Prostate gland (tissue), 2 donors: Measurements from ENCODE around the gene CLEC3B. TPM values are rescaled to one million over a fixed set of nuclear protein-coding genes. Genes with fewer than 3 reads are reported as not detected.

Experiments
- DNase-seq: peaks from one replicate; pipeline ENCODE4 v3.0.0-alpha.2; 2019; ENCODE audit warnings: low spot score
- H3K27ac ChIP-seq, 2 donors: fragments of 200-600 bp; sonication (generic); 2 replicates each; pipeline ENCODE4 v1.5.1; 2017 to 2019
- H3K27me3 ChIP-seq: fragments of 200-600 bp; sonication (generic); replicated peaks from 2 replicates; pipeline ENCODE4 v1.5.1; 2019; ENCODE audit not compliant: insufficient read depth
- H3K36me3 ChIP-seq, 2 donors: fragments of 200-600 bp; sonication (generic); 1 replicate in 1 of 2; 2 replicates in 1 of 2; pipeline versions ENCODE4 v1.5.1 to v1.8.1; 2017 to 2019
- H3K4me1 ChIP-seq: fragments of 200-600 bp; sonication (generic); replicated peaks from 2 replicates; pipeline ENCODE4 v1.5.1; 2019
- H3K4me3 ChIP-seq, 2 donors: fragments of 200-600 bp; sonication (generic); 2 replicates each; pipeline ENCODE4 v1.5.1; 2017 to 2019
- H3K9me3 ChIP-seq: fragments of 200-600 bp; sonication (generic); 2 replicates; pipeline ENCODE4 v1.5.1; 2017
- POLR2A ChIP-seq: fragments of 450-650 bp; IDR thresholded peaks from one replicate; pipeline ENCODE4 v1.6.1; 2016; ENCODE audit warnings: antibody characterized with exemption, mild to moderate bottlenecking
- POLR2AphosphoS5 ChIP-seq: sonication (generic); formaldehyde crosslinking; IDR thresholded peaks from one replicate; pipeline ENCODE4 v1.6.1; 2017; ENCODE audit warnings: antibody characterized with exemption
- WGBS: methylation state at CpG from one replicate; pipeline ENCODE4 v1.1.5; 2018; 5-methylcytosine and 5-hydroxymethylcytosine counted together
- intact Hi-C: fragments of 100-400 bp; cut with DNase I; formaldehyde crosslinking; loops from one replicate; pipeline ENCODE4 v1.14.2; 2022
- total RNA-seq, 2 donors: library from RNA; depleted of rRNA; stranded (reverse); fragments of >200 nt; gene quantifications; one replicate each; pipeline ENCODE4 v1.1.0, GENCODE V29; 2016
- TF ChIP-seq, protein P1 (sequence below), 4 experiments: fragments of 200-600 bp in 2 of 4; fragments of 450-650 bp in 2 of 4; sonication (generic) in 2 of 4; IDR thresholded peaks; 1 replicate in 3 of 4; 2 replicates in 1 of 4; pipeline ENCODE4 v1.5.1; 2016 to 2019; ENCODE audit warnings: antibody characterized with exemption in 4 of 4, mild to moderate bottlenecking in 2 of 4, moderate library complexity in 2 of 4

The CLEC3B gene
- total RNA-seq, 2 donors from 2014 or later, result 16.0 to 61.1 TPM

DNA sequence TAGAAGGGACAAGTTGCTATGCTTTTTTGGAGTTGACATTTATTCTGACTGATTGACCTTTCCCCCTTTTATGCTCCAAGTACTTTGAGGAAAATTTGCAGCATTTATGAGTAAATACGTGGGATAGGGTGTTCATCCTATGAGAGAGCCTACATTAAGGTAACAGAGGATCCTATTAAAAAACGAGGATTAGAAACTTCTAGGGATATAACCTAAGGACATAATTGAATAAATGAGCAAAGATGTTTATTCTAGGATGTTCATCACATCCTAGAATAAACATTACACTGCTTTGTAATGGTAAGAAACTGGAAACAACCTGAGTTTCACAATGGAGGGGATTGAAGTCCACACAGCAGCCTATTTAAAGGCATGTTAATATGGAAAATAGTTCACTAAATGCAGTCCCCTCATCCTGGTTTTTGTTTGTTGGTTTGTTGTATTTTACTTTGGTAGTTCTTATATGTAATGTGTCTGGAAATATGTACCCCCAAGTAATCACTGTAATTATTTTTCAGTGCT lies 23.9 kb upstream of the CLEC3B start:
- no peak for TF ChIP-seq POLR2AphosphoS5
- TF ChIP-seq, protein P1, sequence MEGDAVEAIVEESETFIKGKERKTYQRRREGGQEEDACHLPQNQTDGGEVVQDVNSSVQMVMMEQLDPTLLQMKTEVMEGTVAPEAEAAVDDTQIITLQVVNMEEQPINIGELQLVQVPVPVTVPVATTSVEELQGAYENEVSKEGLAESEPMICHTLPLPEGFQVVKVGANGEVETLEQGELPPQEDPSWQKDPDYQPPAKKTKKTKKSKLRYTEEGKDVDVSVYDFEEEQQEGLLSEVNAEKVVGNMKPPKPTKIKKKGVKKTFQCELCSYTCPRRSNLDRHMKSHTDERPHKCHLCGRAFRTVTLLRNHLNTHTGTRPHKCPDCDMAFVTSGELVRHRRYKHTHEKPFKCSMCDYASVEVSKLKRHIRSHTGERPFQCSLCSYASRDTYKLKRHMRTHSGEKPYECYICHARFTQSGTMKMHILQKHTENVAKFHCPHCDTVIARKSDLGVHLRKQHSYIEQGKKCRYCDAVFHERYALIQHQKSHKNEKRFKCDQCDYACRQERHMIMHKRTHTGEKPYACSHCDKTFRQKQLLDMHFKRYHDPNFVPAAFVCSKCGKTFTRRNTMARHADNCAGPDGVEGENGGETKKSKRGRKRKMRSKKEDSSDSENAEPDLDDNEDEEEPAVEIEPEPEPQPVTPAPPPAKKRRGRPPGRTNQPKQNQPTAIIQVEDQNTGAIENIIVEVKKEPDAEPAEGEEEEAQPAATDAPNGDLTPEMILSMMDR (IDR thresholded peaks at IDR 0.05), result no peak
- no peak for TF ChIP-seq POLR2A
- no peaks in the 10 kb centered on the region for H3K36me3 ChIP-seq
- H3K27ac ChIP-seq, result no peak overlapping the region
- H3K4me3 ChIP-seq, result no peak overlapping the region
- H3K9me3 ChIP-seq, result no peaks in the 10 kb centered on the region
- 60% methylated on average over 2 of the region's 2 CpGs for WGBS
- DNase-seq, result no peak
- no peaks in the 10 kb centered on the region for H3K4me1 ChIP-seq
- no peaks in the 10 kb centered on the region for H3K27me3 ChIP-seq
- intact Hi-C loops, result no loop called here

DNA sequence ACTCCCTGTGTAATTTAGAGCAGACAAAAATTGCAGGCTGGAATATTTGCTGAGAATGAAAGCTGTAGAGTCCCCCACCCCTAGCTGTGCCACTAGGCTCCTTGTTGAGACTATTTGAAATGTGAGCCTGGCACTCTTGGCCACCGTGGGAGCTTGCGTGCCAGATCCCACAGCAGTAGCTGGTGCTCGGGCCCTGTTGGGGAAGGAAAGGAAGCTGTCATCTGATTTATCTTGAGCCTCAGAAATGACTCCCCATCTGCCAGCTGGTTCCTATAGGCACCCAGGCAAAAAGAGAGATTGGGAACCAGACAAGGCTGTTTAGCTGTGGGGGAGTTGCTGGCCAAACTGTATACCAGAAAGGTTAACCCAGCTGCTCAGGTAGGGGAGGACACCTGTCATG lies 23.4 kb upstream of the CLEC3B start:
- no peak for DNase-seq
- no peak overlapping the region for H3K27ac ChIP-seq
- H3K4me1 ChIP-seq, result no peaks in the 10 kb centered on the region
- H3K9me3 ChIP-seq, result no peaks in the 10 kb centered on the region
- intact Hi-C loops, result no loop called here
- H3K4me3 ChIP-seq, result no peak overlapping the region
- 83% methylated on average over 3 of the region's 3 CpGs for WGBS
- no peaks in the 10 kb centered on the region for H3K27me3 ChIP-seq
- TF ChIP-seq, protein P1 (IDR thresholded peaks at IDR 0.05), result no peak
- TF ChIP-seq POLR2AphosphoS5 (no peak), POLR2A (no peak)
- H3K36me3 ChIP-seq, result no peaks in the 10 kb centered on the region

DNA sequence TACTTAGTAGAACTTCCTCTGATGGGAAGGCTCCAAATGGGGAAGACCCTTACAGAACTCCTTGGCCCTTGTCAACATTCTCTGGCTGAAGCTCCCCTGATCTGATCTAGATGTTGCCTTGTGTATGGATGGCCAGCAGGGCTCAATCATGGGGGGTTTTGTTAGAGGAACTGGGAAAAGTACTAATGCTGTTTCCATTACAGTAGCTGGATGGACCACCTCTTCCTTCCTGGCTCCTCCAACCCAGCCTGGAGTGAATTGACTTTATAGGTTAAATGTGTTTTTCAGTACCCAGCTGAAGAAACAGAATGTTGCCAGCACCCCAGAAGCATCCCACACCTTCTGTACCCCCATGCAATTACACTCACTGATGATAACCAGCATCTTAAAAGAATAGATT lies 22.7 kb upstream of the CLEC3B start:
- H3K4me3 ChIP-seq, result no peak overlapping the region
- H3K4me1 ChIP-seq, result no peaks in the 10 kb centered on the region
- no peaks in the 10 kb centered on the region for H3K36me3 ChIP-seq
- H3K27ac ChIP-seq, result no peak overlapping the region
- no peak for TF ChIP-seq POLR2A
- H3K9me3 ChIP-seq, result no peaks in the 10 kb centered on the region
- no peak for DNase-seq
- intact Hi-C loops, result no loop called here
- H3K27me3 ChIP-seq, result no peaks in the 10 kb centered on the region

DNA sequence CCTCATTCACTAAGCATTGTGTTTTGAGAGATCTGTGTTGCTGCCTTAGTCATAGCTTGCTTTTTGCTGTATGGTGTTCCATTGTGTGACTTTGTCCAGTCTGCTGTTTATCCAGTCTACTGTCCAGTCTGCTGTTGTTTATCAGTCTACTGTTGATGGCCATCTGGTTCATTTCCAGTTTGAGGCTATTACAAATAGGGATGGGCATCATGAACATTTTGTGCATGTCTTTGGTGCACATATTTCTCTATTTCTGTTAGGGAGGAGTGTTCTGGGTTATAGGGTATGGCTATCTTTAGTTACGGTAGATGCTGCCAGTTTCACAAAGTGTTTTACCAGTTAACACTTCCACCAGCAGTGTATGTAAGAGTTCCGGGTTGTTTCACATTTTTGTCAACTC lies 22.2 kb upstream of the CLEC3B start:
- Histone ChIP-seq H3K4me1 (no peaks in the 10 kb centered on the region), H3K4me3 (no peak overlapping the region), H3K27me3 (no peaks in the 10 kb centered on the region), H3K36me3 (no peaks in the 10 kb centered on the region), H3K27ac (no peak overlapping the region), H3K9me3 (no peaks in the 10 kb centered on the region)
- WGBS, result 92% methylated on average over 2 of the region's 2 CpGs
- TF ChIP-seq POLR2AphosphoS5 (no peak), POLR2A (no peak)
- TF ChIP-seq, protein P1 (IDR thresholded peaks at IDR 0.05), result no peak
- intact Hi-C loops, result no loop called here
- DNase-seq, result no peak

DNA sequence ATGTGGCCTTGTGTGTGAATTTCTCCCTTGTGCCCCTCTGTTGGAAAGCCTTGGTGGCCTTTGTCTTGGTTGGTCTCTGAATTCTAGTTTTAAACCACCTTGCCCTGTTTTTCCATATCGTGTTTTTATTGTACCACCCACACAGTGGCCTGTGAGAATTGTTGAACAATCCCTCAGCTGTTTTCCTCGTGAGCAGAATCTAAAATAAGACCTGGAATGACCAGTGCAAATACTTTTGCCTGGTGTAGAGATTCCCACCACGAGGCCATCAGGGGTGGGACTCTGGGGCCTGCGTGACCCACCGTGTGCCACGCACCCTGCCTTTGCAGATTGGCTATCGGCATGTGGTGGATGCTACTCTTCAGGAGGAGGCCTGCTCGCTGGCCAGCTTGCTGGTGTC lies 19.0 kb upstream of the CLEC3B start:
- DNase-seq, result no peak
- H3K27me3 ChIP-seq, result no peaks in the 10 kb centered on the region
- WGBS, result 88% methylated on average over 8 of the region's 8 CpGs
- intact Hi-C loops, result no loop called here
- no peaks in the 10 kb centered on the region for H3K4me1 ChIP-seq
- H3K36me3 ChIP-seq, result no peaks in the 10 kb centered on the region
- no peak overlapping the region for H3K27ac ChIP-seq
- TF ChIP-seq POLR2A, result no peak
- no peak for TF ChIP-seq POLR2AphosphoS5
- TF ChIP-seq, protein P1 (IDR thresholded peaks at IDR 0.05), result no peak
- H3K9me3 ChIP-seq, result no peaks in the 10 kb centered on the region
- H3K4me3 ChIP-seq, result no peak overlapping the region
